HFF-Myc (cell line): ENCODE measurements around the gene TPM4.
A peak's percentile ranks its signal among the peaks of the same experiment; 100 is the strongest.
"Not testable (repeated sequence)": the region's sequence is repeated elsewhere in the genome, so short reads cannot be mapped to it uniquely, and the experiment has no call there.

Experiments used
- DNase-seq: peaks from one replicate; pipeline ENCODE4 v3.0.0-alpha.2; 2011; ENCODE audit warnings: low read depth; ENCODE audit errors: extremely low read depth
- H3K4me3 ChIP-seq: replicated peaks from 2 replicates; pipeline ENCODE4 v1.5.1; 2011; ENCODE audit warnings: low read depth, mild to moderate bottlenecking, control low read depth, low read length
- CTCF ChIP-seq: IDR thresholded peaks from 2 replicates; pipeline ENCODE4 v1.5.1; 2012; ENCODE audit warnings: mild to moderate bottlenecking, low read depth, low read length, control low read depth; ENCODE audit errors: missing control alignments

Gene TPM4

GRCh38 chr19:16076154-16076957 is at the start of gene TPM4:
TPM4 (plus strand) TSS chr19:16076495; CDS start chr19:16076566, 71 bp downstream.
- DNase-seq, result peak; percentile 86
- no peak for TF ChIP-seq CTCF
- H3K4me3 ChIP-seq, result peak within 1 kb of the TSS; percentile 98

- TF ChIP-seq CTCF, result no peak
- H3K4me3 ChIP-seq, result no peak overlapping the region
- no peak for DNase-seq
Measured at GRCh38 chr19:16026756-16027155, 49.5 kb upstream of the TPM4 start.

GRCh38 chr19:16027528-16027927 is 48.8 kb upstream of the TPM4 start:
- no peak for TF ChIP-seq CTCF

GRCh38 chr19:16030155-16030554 is 46.1 kb upstream of the TPM4 start:
- not testable (repeated sequence) for H3K4me3 ChIP-seq, DNase-seq

More at GRCh38 chr19:16027528-16027927, 48.8 kb upstream of the TPM4 start:
- DNase-seq, result no peak
- H3K4me3 ChIP-seq, result no peak overlapping the region

- no peak for TF ChIP-seq CTCF
- no peak overlapping the region for H3K4me3 ChIP-seq
- DNase-seq, result no peak
Measured at GRCh38 chr19:16030964-16031871, 45.1 kb upstream of the TPM4 start.

GRCh38 chr19:16031872-16032200 is 44.5 kb upstream of the TPM4 start:
- DNase-seq, result no peak
- no peak overlapping the region for H3K4me3 ChIP-seq
- no peak for TF ChIP-seq CTCF

GRCh38 chr19:16032509-16033135 is 43.7 kb upstream of the TPM4 start:
- H3K4me3 ChIP-seq, result no peak overlapping the region
- no peak for DNase-seq
- TF ChIP-seq CTCF, result no peak
